Muscle of leg (tissue), 11 donors: Measurements from ENCODE around the gene RNASE8. TPM values are rescaled to one million over a fixed set of nuclear protein-coding genes. Genes with fewer than 3 reads are reported as not detected.
A peak's percentile ranks its signal among the peaks of the same experiment; 100 is the strongest.

Experiments
- DNase-seq: peaks from one replicate; pipeline ENCODE4 v3.0.0; 2013
- H3K27ac ChIP-seq: one replicate; pipeline ENCODE4 v1.5.1; 2013; ENCODE audit warnings: mild to moderate bottlenecking, low read length, control low read depth
- H3K27me3 ChIP-seq: one replicate; pipeline ENCODE4 v1.6.1; 2013; ENCODE audit warnings: low read length; ENCODE audit not compliant: control insufficient read depth, insufficient read depth
- H3K36me3 ChIP-seq: one replicate; pipeline ENCODE4 v1.6.1; 2013; ENCODE audit warnings: low read length; ENCODE audit not compliant: control insufficient read depth, insufficient read depth
- H3K4me1 ChIP-seq: one replicate; pipeline ENCODE4 v1.6.1; 2013; ENCODE audit warnings: low read length; ENCODE audit not compliant: control insufficient read depth, insufficient read depth
- H3K4me3 ChIP-seq: one replicate; pipeline ENCODE4 v1.5.1; 2013; ENCODE audit warnings: low read length, control low read depth
- H3K9me3 ChIP-seq: replicated peaks from 2 replicates; pipeline ENCODE4 v1.6.1; 2013; ENCODE audit warnings: low read depth, low read length; ENCODE audit not compliant: control insufficient read depth
- WGBS: methylation state at CpG from one replicate; pipeline ENCODE4 v1.1.5; 2013; ENCODE audit warnings: missing lambda C conversion rate; ENCODE audit not compliant: insufficient coverage; 5-methylcytosine and 5-hydroxymethylcytosine counted together
- polyA plus RNA-seq, 8 donors: library from polyadenylated mRNA; unstranded; fragments of 120-200 nt; gene quantifications; one replicate each; pipeline versions ENCODE4 v1.2.1 to v1.2.3, GENCODE V29; 2013; ENCODE audit warnings: inconsistent platforms in 1 of 8, low replicate concordance in 1 of 8; ENCODE audit not compliant: insufficient read length in 8 of 8, insufficient read depth in 1 of 8
- total RNA-seq: library from RNA; stranded (reverse); fragments of 120-200 nt; gene quantifications from one replicate; pipeline ENCODE4 v1.2.4, GENCODE V29; 2013

The RNASE8 gene
- total and polyA plus RNA-seq, 9 donors = not detected

- Histone ChIP-seq H3K9me3 (no peaks in the 10 kb centered on the region), H3K4me3 (no peak overlapping the region), H3K36me3 (no peaks in the 10 kb centered on the region), H3K4me1 (peaks cover 32% of the 10 kb centered on the region), H3K27me3 (no peaks in the 10 kb centered on the region), H3K27ac (peak overlapping the region; percentile 62)
- WGBS = 20% methylated on average over 1 of the region's 4 CpGs
- DNase-seq = no peak
Measured at GRCh38 chr14:21106176-21106497, 48.5 kb downstream of the RNASE8 start.

GRCh38 chr14:21106498-21107282, 49.1 kb downstream of the RNASE8 start:
- Histone ChIP-seq H3K9me3 (no peaks in the 10 kb centered on the region), H3K4me3 (no peak overlapping the region)

GRCh38 chr14:21107283-21107800, 49.7 kb downstream of the RNASE8 start:
- Histone ChIP-seq H3K9me3 (no peaks in the 10 kb centered on the region), H3K4me1 (peaks cover 31% of the 10 kb centered on the region), H3K27me3 (no peaks in the 10 kb centered on the region), H3K4me3 (no peak overlapping the region), H3K27ac (peak overlapping the region; percentile 36), H3K36me3 (no peaks in the 10 kb centered on the region)
- DNase-seq = no peak
- WGBS = 60% methylated on average over 5 of the region's 5 CpGs

More at GRCh38 chr14:21106498-21107282, 49.1 kb downstream of the RNASE8 start:
- H3K27me3 ChIP-seq = no peaks in the 10 kb centered on the region
- H3K27ac ChIP-seq = peak overlapping the region; percentile 62
- peaks cover 32% of the 10 kb centered on the region for H3K4me1 ChIP-seq
- 19% methylated on average over 7 of the region's 11 CpGs for WGBS
- no peaks in the 10 kb centered on the region for H3K36me3 ChIP-seq
- DNase-seq = peak; percentile 91

Other genes starting within 250 kb of the RNASE8 start
- not detected for gene RNASE3, start 166.4 kb upstream of the RNASE8 start, total RNA-seq
- 1 to 10 TPM in 1 of 8 donors, under 1 TPM in 6, not detected in 1; 0.18 to 1.1 (median 0.32) TPM for gene RNASE3, start 166.4 kb upstream of the RNASE8 start, polyA plus RNA-seq
- gene RNASE2, start 102.3 kb upstream of the RNASE8 start, total RNA-seq = 0.13 TPM
- 1 to 10 TPM in 7 of 8 donors, under 1 TPM in 1; 0.95 to 1.9 (median 1.1) TPM for gene RNASE2, start 102.3 kb upstream of the RNASE8 start, polyA plus RNA-seq
- 50.6 TPM for gene METTL17, start 67.8 kb upstream of the RNASE8 start, total RNA-seq
- gene METTL17, start 67.8 kb upstream of the RNASE8 start, polyA plus RNA-seq = 10 to 100 TPM; 36.0 to 64.0 (median 46.8) TPM
- 0.04 TPM for gene SLC39A2, start 58.5 kb upstream of the RNASE8 start, total RNA-seq
- gene SLC39A2, start 58.5 kb upstream of the RNASE8 start, polyA plus RNA-seq = under 1 TPM in 1 of 8 donors, not detected in 7; 0.61 TPM
- 99.9 TPM for gene NDRG2, start 32.8 kb upstream of the RNASE8 start, total RNA-seq
- 100 to 1,000 TPM; 121 to 203 (median 151) TPM for gene NDRG2, start 32.8 kb upstream of the RNASE8 start, polyA plus RNA-seq
- gene TPPP2, start 27.6 kb upstream of the RNASE8 start, total RNA-seq = 0.44 TPM
- gene TPPP2, start 27.6 kb upstream of the RNASE8 start, polyA plus RNA-seq = under 1 TPM in 7 of 8 donors, not detected in 1; 0.28 to 0.85 (median 0.38) TPM
- not detected for gene RNASE13, start 23.0 kb upstream of the RNASE8 start, total RNA-seq
- gene RNASE13, start 23.0 kb upstream of the RNASE8 start, polyA plus RNA-seq = under 1 TPM in 2 of 8 donors, not detected in 6; 0.14 to 0.16 TPM
- not detected for gene RNASE7, start 15.5 kb upstream of the RNASE8 start, total RNA-seq
- gene RNASE7, start 15.5 kb upstream of the RNASE8 start, polyA plus RNA-seq = under 1 TPM in 3 of 8 donors, not detected in 5; 0.13 to 0.27 (median 0.18) TPM
- gene ARHGEF40, start 12.5 kb downstream of the RNASE8 start, total RNA-seq = 50.5 TPM
- 10 to 100 TPM; 53.1 to 70.2 (median 65.3) TPM for gene ARHGEF40, start 12.5 kb downstream of the RNASE8 start, polyA plus RNA-seq
- gene ZNF219, start 40.8 kb downstream of the RNASE8 start, total RNA-seq = 7.6 TPM
- 10 to 100 TPM; 15.2 to 23.9 (median 17.6) TPM for gene ZNF219, start 40.8 kb downstream of the RNASE8 start, polyA plus RNA-seq
- gene TMEM253, start 43.2 kb downstream of the RNASE8 start, total RNA-seq = 0.31 TPM
- gene TMEM253, start 43.2 kb downstream of the RNASE8 start, polyA plus RNA-seq = 1 to 10 TPM in 2 of 8 donors, under 1 TPM in 6; 0.29 to 1.4 (median 0.71) TPM
- gene OR5AU1, start 98.2 kb downstream of the RNASE8 start, total RNA-seq = not detected
- gene OR5AU1, start 98.2 kb downstream of the RNASE8 start, polyA plus RNA-seq = under 1 TPM in 6 of 8 donors, not detected in 2; 0.01 to 0.06 (median 0.03) TPM
- gene HNRNPC, start 211.6 kb downstream of the RNASE8 start, total RNA-seq = 425 TPM
- gene HNRNPC, start 211.6 kb downstream of the RNASE8 start, polyA plus RNA-seq = 100 to 1,000 TPM; 429 to 593 (median 452) TPM
- 0.18 TPM for gene RPGRIP1, start 222.3 kb downstream of the RNASE8 start, total RNA-seq
- gene RPGRIP1, start 222.3 kb downstream of the RNASE8 start, polyA plus RNA-seq = 1 to 10 TPM in 2 of 8 donors, under 1 TPM in 6; 0.34 to 1.9 (median 0.53) TPM